Measurements from ENCODE around the gene MYB. TPM values are rescaled to one million over a fixed set of nuclear protein-coding genes. Genes with fewer than 3 reads are reported as not detected.

Gene MYB
- total and polyA plus RNA-seq, 2 donors (not counting 3 experiments of a cell fraction or from before 2014, with no cell fraction given) = 0.14 to 0.53 TPM

DNA sequence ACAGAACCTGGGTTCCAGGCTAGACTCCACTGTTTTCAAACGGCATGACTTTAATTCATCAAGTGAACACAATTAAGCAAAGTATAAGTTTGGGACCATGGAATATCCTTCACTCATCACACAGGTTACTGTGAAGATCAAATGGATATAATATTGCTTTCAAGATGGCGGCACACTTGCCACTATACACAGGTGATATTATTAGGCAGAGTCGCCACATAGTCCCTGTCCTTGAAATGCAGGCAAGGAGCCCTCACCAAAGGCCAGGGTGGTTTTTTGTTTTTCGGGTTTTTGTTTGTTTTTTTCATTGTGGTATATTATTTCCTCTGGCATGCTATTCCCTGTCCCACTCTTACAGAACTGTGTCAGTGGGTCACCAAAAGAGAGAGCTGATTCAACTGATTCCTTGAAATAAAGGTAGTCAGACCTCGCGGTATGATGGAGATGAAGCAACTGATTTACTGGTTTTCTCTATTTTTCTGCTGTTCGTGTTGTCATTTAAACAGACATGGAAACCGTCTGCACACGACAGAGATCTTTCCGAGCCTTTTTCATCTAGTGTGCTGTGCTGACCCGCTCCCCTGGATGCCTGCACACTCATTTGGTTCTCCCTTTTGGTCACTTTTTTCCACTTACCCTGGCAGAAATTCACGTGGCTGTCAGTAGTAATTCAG is 29.7 kb downstream of the MYB start:
- TF ChIP-seq POLR2A (IDR thresholded peaks at IDR 0.05; ENCODE audit: low read depth, low read length) = no peak
- no peak for TF ChIP-seq MYC (IDR thresholded peaks at IDR 0.05; ENCODE audit: low read depth, low read length)
- TF ChIP-seq POLR2AphosphoS5 (IDR thresholded peaks at IDR 0.05; ENCODE audit: insufficient read depth, low read depth, low read length) = no peak
- TF ChIP-seq EZH2 (IDR thresholded peaks at IDR 0.05; ENCODE audit: borderline replicate concordance, low read depth, low read length, severe bottlenecking) = no peak
- TF ChIP-seq, protein P1, sequence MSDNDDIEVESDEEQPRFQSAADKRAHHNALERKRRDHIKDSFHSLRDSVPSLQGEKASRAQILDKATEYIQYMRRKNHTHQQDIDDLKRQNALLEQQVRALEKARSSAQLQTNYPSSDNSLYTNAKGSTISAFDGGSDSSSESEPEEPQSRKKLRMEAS (IDR thresholded peaks at IDR 0.05; ENCODE audit: insufficient read depth, insufficient read length) = no peak
- no peak for TF ChIP-seq JUN (IDR thresholded peaks at IDR 0.05; ENCODE audit: borderline replicate concordance, insufficient read depth, insufficient read length, low read depth)
- TF ChIP-seq, protein P2, sequence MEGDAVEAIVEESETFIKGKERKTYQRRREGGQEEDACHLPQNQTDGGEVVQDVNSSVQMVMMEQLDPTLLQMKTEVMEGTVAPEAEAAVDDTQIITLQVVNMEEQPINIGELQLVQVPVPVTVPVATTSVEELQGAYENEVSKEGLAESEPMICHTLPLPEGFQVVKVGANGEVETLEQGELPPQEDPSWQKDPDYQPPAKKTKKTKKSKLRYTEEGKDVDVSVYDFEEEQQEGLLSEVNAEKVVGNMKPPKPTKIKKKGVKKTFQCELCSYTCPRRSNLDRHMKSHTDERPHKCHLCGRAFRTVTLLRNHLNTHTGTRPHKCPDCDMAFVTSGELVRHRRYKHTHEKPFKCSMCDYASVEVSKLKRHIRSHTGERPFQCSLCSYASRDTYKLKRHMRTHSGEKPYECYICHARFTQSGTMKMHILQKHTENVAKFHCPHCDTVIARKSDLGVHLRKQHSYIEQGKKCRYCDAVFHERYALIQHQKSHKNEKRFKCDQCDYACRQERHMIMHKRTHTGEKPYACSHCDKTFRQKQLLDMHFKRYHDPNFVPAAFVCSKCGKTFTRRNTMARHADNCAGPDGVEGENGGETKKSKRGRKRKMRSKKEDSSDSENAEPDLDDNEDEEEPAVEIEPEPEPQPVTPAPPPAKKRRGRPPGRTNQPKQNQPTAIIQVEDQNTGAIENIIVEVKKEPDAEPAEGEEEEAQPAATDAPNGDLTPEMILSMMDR (IDR thresholded peaks at IDR 0.05; ENCODE audit: extremely low read depth in 1 of 2, insufficient read depth in 1 of 2, low read depth in 1 of 2, low read length in 2 of 2) = no peak
- no peaks in the 10 kb centered on the region for H4K20me1 ChIP-seq (replicated peaks; ENCODE audit: control insufficient read depth, extremely low read depth, insufficient read depth, low read length)
- H3K4me2 ChIP-seq (ENCODE audit: insufficient read depth, low read length) = no peak overlapping the region
- dilution Hi-C loops (cut with MboI; ENCODE audit: extremely low pct_ligation_motif_present, low sequenced_read_pairs) = no loop called here
- CTCF ChIA-PET = no interaction called here
- H3K27me3 ChIP-seq (ENCODE audit: control insufficient read depth in 2 of 2, insufficient read depth in 2 of 2, low read length in 2 of 2) = no peaks in the 10 kb centered on the region
- no peaks in the 10 kb centered on the region for H3K79me2 ChIP-seq (ENCODE audit: control insufficient read depth, insufficient read depth, low read length)
- no peak overlapping the region for H2AFZ ChIP-seq (ENCODE audit: low read depth, low read length)
- H3K9me3 ChIP-seq (replicated peaks; ENCODE audit: control insufficient read depth, insufficient read depth, low read length) = no peaks in the 10 kb centered on the region
- POLR2A ChIA-PET = no interaction called here
- no peak overlapping the region for H3K4me3 ChIP-seq (replicated peaks in 1 of 3; ENCODE audit: insufficient read depth in 1 of 3, low read depth in 1 of 3, low read length in 3 of 3)
- DNase-seq (ENCODE audit: low read depth, low spot score) (no peak), FAIRE-seq (no peak)
- intact Hi-C loops (cut with micrococcal nuclease) = no loop called here
- no peak overlapping the region for H3K9ac ChIP-seq (replicated peaks; ENCODE audit: extremely low read depth, insufficient read depth, low read length)
- BruUV-seq (replicated peaks) = no TSS peak
- no peaks in the 10 kb centered on the region for H3K9me1 ChIP-seq (replicated peaks; ENCODE audit: control insufficient read depth, extremely low read depth, insufficient read depth, low read length)
- no peaks in the 10 kb centered on the region for H3K36me3 ChIP-seq (ENCODE audit: control insufficient read depth in 2 of 2, extremely low read depth in 1 of 2, insufficient read depth in 2 of 2, low read length in 2 of 2)
- H3K27ac ChIP-seq (ENCODE audit: insufficient read depth, low read depth, low read length) = no peak overlapping the region
- no peaks in the 10 kb centered on the region for H3K4me1 ChIP-seq (ENCODE audit: control insufficient read depth, extremely low read depth, insufficient read depth, low read length)

Data from endothelial cell of umbilical vein (primary cell).